GM12878 (cell line): ENCODE data around the gene RAD52. TPM values are rescaled to one million over a fixed set of nuclear protein-coding genes. Genes with fewer than 3 reads are reported as not detected.

Experiments used
- BHLHE40 ChIP-seq, 2 experiments: fragments of 450-650 bp in 1 of 2; IDR thresholded peaks; 2 replicates each; pipeline ENCODE4 v1.6.1; 2011 to 2017; ENCODE audit warnings: low read depth in 2 of 2, borderline replicate concordance in 1 of 2, improper control_type of control experiment in 1 of 2, low read length in 1 of 2, mild to moderate bottlenecking in 1 of 2
- BRCA1 ChIP-seq: IDR thresholded peaks from 2 replicates; pipeline ENCODE4 v1.6.1; 2011; ENCODE audit warnings: low read depth, low read length, improper control_type of control experiment
- ESRRA ChIP-seq: IDR thresholded peaks from 2 replicates; pipeline ENCODE4 v1.6.1; 2012; ENCODE audit warnings: mild to moderate bottlenecking, low read length, improper control_type of control experiment
- HDGF ChIP-seq: fragments of 450-650 bp; IDR thresholded peaks from 2 replicates; pipeline ENCODE4 v1.6.1; 2016; ENCODE audit warnings: antibody characterized with exemption
- JUNB ChIP-seq: IDR thresholded peaks from 2 replicates; pipeline ENCODE4 v1.6.1; 2016; ENCODE audit warnings: antibody characterized with exemption, mild to moderate bottlenecking
- POLR2A ChIP-seq: IDR thresholded peaks from 2 replicates; pipeline ENCODE4 v1.6.1; 2011; ENCODE audit warnings: low read depth, mild to moderate bottlenecking, low read length
- RBBP5 ChIP-seq: fragments of 200-600 bp; sonication (generic); conservative IDR thresholded peaks from 2 replicates; pipeline ENCODE4 v1.6.1; 2016
- SREBF1 ChIP-seq: IDR thresholded peaks from 2 replicates; pipeline ENCODE4 v1.6.1; 2012; ENCODE audit warnings: mild to moderate bottlenecking, low read length
- TARDBP ChIP-seq: IDR thresholded peaks from 2 replicates; pipeline ENCODE4 v1.6.1; 2016; ENCODE audit warnings: borderline replicate concordance
- ZNF207 ChIP-seq: fragments of 450-650 bp; IDR thresholded peaks from 2 replicates; pipeline ENCODE4 v1.6.1; 2014; ENCODE audit warnings: antibody characterized with exemption, mild to moderate bottlenecking, borderline replicate concordance
- polyA plus RNA-seq, 11 experiments: library from polyadenylated mRNA; depleted of rRNA in 4 of 11; unstranded in 6 of 11; stranded (reverse) in 5 of 11; fragments of >200 nt; fragmentation: Nextera tagmentation in 4 of 11; fragmentation: Illumina TruSeq in 1 of 11; extraction: Ambion mirVana in 4 of 11; extraction: Trizol in 1 of 11; gene quantifications; 1 replicate in 1 of 11; 2 replicates in 10 of 11; pipeline versions ENCODE4 v1.2.1 to v1.2.3, GENCODE V29; 2011 to 2016; ENCODE audit warnings: inconsistent platforms in 2 of 11, missing spikeins in 2 of 11, low read depth in 1 of 11
- total RNA-seq, 4 experiments: library from RNA; depleted of rRNA in 3 of 4; stranded (reverse); fragments of >200 nt in 3 of 4; fragmentation: Illumina TruSeq in 1 of 4; extraction: Trizol in 1 of 4; gene quantifications; 2 replicates each; pipeline versions ENCODE4 v1.2.1 to v1.2.3, GENCODE V29; 2013 to 2021
- TF ChIP-seq, protein P1 (sequence below): IDR thresholded peaks from 2 replicates; pipeline ENCODE4 v1.6.1; 2012; ENCODE audit warnings: improper control_type of control experiment, low read depth, low read length; ENCODE audit not compliant: insufficient replicate concordance
- TF ChIP-seq, protein P2 (sequence below): IDR thresholded peaks from 2 replicates; pipeline ENCODE4 v1.6.1; 2011; ENCODE audit warnings: low read depth, mild to moderate bottlenecking, low read length, moderate library complexity, borderline replicate concordance; ENCODE audit errors: extremely low read depth
- TF ChIP-seq, protein P3 (sequence below): IDR thresholded peaks from 2 replicates; pipeline ENCODE4 v1.6.1; 2012; ENCODE audit warnings: low read length, inconsistent platforms
- TF ChIP-seq, protein P4 (sequence below): fragments of 450-650 bp; IDR thresholded peaks from 2 replicates; pipeline ENCODE4 v1.6.1; 2017; ENCODE audit warnings: borderline replicate concordance
- TF ChIP-seq, protein P5 (sequence below): fragments of 450-650 bp; IDR thresholded peaks from 2 replicates; pipeline ENCODE4 v1.6.1; 2017; ENCODE audit warnings: low read depth, mild to moderate bottlenecking, moderate library complexity
- TF ChIP-seq, protein P6 (sequence below), 3 experiments: IDR thresholded peaks in 2 of 3; conservative IDR thresholded peaks in 1 of 3; 2 replicates each; pipeline ENCODE4 v1.5.1; 2011; ENCODE audit warnings: low read depth in 3 of 3, low read length in 3 of 3, mild to moderate bottlenecking in 3 of 3, control low read depth in 2 of 3, moderate library complexity in 2 of 3, inconsistent platforms in 1 of 3, mixed read lengths in 1 of 3; ENCODE audit not compliant: control insufficient read depth in 2 of 3, insufficient read depth in 1 of 3; ENCODE audit errors: extremely low read depth in 1 of 3

The RAD52 gene
- total and polyA plus RNA-seq, 10 of the 15 experiments (the other 5 are each of a cell fraction or from before 2014, with no cell fraction given) = 2.0 to 15.7 (median 8.9) TPM

DNA sequence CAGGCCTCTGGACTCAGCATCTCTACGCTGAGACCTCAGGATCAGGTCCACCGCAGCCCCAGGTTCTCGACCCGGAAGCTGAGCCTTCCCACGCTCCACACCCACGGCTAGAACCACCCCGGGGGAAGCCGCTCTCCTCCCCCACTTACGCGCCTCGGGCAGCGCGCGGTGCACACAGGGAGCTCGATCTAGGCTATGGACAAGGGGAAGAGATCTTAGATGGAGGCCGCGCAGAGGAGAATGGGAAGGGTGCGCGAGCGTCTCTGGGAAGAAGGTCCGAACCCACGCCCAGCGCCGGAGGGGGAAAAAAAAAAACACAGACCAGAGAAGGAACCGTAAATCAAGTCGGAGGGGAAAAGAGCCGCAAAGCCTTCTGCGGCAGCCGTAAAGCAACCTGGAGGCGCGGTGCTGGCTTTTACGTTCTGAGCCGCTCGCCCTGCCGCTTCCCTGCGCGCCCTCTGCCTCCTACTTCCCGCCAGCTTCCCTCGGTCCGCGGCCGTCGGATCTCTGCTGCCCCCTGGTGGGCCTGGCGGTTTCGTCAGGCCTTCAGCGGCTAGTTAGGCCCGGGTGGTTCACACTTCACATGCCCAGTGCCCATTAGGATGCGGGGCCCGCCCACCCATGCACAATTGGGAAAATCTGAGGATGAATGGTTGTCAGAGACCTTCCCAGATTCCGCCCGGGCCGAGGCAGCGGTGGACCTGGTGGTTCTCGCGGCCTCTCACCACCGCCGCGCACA, at the start of gene RAD52 (continued):
- TF ChIP-seq, protein P1, sequence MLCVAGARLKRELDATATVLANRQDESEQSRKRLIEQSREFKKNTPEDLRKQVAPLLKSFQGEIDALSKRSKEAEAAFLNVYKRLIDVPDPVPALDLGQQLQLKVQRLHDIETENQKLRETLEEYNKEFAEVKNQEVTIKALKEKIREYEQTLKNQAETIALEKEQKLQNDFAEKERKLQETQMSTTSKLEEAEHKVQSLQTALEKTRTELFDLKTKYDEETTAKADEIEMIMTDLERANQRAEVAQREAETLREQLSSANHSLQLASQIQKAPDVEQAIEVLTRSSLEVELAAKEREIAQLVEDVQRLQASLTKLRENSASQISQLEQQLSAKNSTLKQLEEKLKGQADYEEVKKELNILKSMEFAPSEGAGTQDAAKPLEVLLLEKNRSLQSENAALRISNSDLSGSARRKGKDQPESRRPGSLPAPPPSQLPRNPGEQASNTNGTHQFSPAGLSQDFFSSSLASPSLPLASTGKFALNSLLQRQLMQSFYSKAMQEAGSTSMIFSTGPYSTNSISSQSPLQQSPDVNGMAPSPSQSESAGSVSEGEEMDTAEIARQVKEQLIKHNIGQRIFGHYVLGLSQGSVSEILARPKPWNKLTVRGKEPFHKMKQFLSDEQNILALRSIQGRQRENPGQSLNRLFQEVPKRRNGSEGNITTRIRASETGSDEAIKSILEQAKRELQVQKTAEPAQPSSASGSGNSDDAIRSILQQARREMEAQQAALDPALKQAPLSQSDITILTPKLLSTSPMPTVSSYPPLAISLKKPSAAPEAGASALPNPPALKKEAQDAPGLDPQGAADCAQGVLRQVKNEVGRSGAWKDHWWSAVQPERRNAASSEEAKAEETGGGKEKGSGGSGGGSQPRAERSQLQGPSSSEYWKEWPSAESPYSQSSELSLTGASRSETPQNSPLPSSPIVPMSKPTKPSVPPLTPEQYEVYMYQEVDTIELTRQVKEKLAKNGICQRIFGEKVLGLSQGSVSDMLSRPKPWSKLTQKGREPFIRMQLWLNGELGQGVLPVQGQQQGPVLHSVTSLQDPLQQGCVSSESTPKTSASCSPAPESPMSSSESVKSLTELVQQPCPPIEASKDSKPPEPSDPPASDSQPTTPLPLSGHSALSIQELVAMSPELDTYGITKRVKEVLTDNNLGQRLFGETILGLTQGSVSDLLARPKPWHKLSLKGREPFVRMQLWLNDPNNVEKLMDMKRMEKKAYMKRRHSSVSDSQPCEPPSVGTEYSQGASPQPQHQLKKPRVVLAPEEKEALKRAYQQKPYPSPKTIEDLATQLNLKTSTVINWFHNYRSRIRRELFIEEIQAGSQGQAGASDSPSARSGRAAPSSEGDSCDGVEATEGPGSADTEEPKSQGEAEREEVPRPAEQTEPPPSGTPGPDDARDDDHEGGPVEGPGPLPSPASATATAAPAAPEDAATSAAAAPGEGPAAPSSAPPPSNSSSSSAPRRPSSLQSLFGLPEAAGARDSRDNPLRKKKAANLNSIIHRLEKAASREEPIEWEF = peak; percentile 45
- TF ChIP-seq ZNF207 (peak; percentile 71), BHLHE40 (IDR thresholded peaks at IDR 0.05; ENCODE audit: borderline replicate concordance in 1 of 2, low read depth in 2 of 2, low read length in 1 of 2) (peak in 1 of 2 experiments; percentile 75; a peak in 2 of 4 replicates), ESRRA (no peak; the same call in 1 of the 2 replicates), BRCA1 (no peak), HDGF (peak; percentile 99), TARDBP (peak; percentile 17), RBBP5 (no peak), SREBF1 (no peak), POLR2A (peak; percentile 89), JUNB (no peak)
- TF ChIP-seq, protein P2, sequence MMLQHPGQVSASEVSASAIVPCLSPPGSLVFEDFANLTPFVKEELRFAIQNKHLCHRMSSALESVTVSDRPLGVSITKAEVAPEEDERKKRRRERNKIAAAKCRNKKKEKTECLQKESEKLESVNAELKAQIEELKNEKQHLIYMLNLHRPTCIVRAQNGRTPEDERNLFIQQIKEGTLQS = peak; percentile 93
- TF ChIP-seq, protein P3, sequence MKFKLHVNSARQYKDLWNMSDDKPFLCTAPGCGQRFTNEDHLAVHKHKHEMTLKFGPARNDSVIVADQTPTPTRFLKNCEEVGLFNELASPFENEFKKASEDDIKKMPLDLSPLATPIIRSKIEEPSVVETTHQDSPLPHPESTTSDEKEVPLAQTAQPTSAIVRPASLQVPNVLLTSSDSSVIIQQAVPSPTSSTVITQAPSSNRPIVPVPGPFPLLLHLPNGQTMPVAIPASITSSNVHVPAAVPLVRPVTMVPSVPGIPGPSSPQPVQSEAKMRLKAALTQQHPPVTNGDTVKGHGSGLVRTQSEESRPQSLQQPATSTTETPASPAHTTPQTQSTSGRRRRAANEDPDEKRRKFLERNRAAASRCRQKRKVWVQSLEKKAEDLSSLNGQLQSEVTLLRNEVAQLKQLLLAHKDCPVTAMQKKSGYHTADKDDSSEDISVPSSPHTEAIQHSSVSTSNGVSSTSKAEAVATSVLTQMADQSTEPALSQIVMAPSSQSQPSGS = no peak
- TF ChIP-seq, protein P4, sequence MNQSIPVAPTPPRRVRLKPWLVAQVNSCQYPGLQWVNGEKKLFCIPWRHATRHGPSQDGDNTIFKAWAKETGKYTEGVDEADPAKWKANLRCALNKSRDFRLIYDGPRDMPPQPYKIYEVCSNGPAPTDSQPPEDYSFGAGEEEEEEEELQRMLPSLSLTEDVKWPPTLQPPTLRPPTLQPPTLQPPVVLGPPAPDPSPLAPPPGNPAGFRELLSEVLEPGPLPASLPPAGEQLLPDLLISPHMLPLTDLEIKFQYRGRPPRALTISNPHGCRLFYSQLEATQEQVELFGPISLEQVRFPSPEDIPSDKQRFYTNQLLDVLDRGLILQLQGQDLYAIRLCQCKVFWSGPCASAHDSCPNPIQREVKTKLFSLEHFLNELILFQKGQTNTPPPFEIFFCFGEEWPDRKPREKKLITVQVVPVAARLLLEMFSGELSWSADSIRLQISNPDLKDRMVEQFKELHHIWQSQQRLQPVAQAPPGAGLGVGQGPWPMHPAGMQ = peak; percentile 85
- TF ChIP-seq, protein P5, sequence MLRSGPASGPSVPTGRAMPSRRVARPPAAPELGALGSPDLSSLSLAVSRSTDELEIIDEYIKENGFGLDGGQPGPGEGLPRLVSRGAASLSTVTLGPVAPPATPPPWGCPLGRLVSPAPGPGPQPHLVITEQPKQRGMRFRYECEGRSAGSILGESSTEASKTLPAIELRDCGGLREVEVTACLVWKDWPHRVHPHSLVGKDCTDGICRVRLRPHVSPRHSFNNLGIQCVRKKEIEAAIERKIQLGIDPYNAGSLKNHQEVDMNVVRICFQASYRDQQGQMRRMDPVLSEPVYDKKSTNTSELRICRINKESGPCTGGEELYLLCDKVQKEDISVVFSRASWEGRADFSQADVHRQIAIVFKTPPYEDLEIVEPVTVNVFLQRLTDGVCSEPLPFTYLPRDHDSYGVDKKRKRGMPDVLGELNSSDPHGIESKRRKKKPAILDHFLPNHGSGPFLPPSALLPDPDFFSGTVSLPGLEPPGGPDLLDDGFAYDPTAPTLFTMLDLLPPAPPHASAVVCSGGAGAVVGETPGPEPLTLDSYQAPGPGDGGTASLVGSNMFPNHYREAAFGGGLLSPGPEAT = peak; percentile 98
- TF ChIP-seq, protein P6, sequence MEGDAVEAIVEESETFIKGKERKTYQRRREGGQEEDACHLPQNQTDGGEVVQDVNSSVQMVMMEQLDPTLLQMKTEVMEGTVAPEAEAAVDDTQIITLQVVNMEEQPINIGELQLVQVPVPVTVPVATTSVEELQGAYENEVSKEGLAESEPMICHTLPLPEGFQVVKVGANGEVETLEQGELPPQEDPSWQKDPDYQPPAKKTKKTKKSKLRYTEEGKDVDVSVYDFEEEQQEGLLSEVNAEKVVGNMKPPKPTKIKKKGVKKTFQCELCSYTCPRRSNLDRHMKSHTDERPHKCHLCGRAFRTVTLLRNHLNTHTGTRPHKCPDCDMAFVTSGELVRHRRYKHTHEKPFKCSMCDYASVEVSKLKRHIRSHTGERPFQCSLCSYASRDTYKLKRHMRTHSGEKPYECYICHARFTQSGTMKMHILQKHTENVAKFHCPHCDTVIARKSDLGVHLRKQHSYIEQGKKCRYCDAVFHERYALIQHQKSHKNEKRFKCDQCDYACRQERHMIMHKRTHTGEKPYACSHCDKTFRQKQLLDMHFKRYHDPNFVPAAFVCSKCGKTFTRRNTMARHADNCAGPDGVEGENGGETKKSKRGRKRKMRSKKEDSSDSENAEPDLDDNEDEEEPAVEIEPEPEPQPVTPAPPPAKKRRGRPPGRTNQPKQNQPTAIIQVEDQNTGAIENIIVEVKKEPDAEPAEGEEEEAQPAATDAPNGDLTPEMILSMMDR (IDR thresholded peaks at IDR 0.05 in 2 of 3, conservative IDR thresholded peaks at IDR 0.05 in 1 of 3; ENCODE audit: control insufficient read depth in 2 of 3, extremely low read depth in 1 of 3, insufficient read depth in 1 of 3, low read depth in 3 of 3, low read length in 3 of 3) = peak; percentile 91 to 93 (median 93)
